GM23248 (cell line): Measurements from ENCODE around the gene SFRP5. TPM values are rescaled to one million over a fixed set of nuclear protein-coding genes. Genes with fewer than 3 reads are reported as not detected.

Experiments used
- DNase-seq: peaks from one replicate; pipeline ENCODE4 v3.0.0-alpha.2; 2015
- H2AFZ ChIP-seq: fragments of 200-600 bp; sonication (generic); 2 replicates; pipeline ENCODE4 v1.6.1; 2016; ENCODE audit warnings: antibody characterized with exemption
- H3F3A ChIP-seq: fragments of 200-600 bp; sonication (generic); 2 replicates; pipeline ENCODE4 v1.6.1; 2016; ENCODE audit warnings: mild to moderate bottlenecking, antibody characterized with exemption, mixed run types; ENCODE audit not compliant: insufficient read depth
- H3K27ac ChIP-seq: fragments of 200-600 bp; sonication (generic); 2 replicates; pipeline ENCODE4 v1.5.1; 2016; ENCODE audit warnings: mild to moderate bottlenecking
- H3K27me3 ChIP-seq: fragments of 200-600 bp; sonication (generic); replicated peaks from 2 replicates; pipeline ENCODE4 v1.6.1; 2016; ENCODE audit warnings: mild to moderate bottlenecking; ENCODE audit not compliant: insufficient read depth
- H3K36me3 ChIP-seq: fragments of 200-600 bp; sonication (generic); 2 replicates; pipeline ENCODE4 v1.6.1; 2016; ENCODE audit warnings: low read depth, mild to moderate bottlenecking
- H3K4me1 ChIP-seq: fragments of 200-600 bp; sonication (generic); 2 replicates; pipeline ENCODE4 v1.6.1; 2016; ENCODE audit warnings: mild to moderate bottlenecking; ENCODE audit not compliant: insufficient read depth
- H3K4me2 ChIP-seq: fragments of 200-600 bp; sonication (generic); one replicate; pipeline ENCODE4 v1.6.1; 2016; ENCODE audit warnings: mild to moderate bottlenecking; ENCODE audit not compliant: unreplicated experiment
- H3K4me3 ChIP-seq: fragments of 200-600 bp; sonication (generic); 2 replicates; pipeline ENCODE4 v1.5.1; 2016; ENCODE audit warnings: mild to moderate bottlenecking
- H3K79me2 ChIP-seq: fragments of 200-600 bp; sonication (generic); 2 replicates; pipeline ENCODE4 v1.6.1; 2016; ENCODE audit warnings: mild to moderate bottlenecking; ENCODE audit not compliant: insufficient read depth
- H3K9ac ChIP-seq: fragments of 200-600 bp; sonication (generic); 2 replicates; pipeline ENCODE4 v1.6.1; 2016; ENCODE audit warnings: mild to moderate bottlenecking
- H3K9me2 ChIP-seq: fragments of 200-600 bp; sonication (generic); 2 replicates; pipeline ENCODE4 v1.6.1; 2016; ENCODE audit warnings: mixed run types, mild to moderate bottlenecking, moderate library complexity; ENCODE audit not compliant: insufficient read depth
- H3K9me3 ChIP-seq: fragments of 200-600 bp; sonication (generic); one replicate; pipeline ENCODE4 v1.6.1; 2017; ENCODE audit warnings: low read depth
- H4K20me1 ChIP-seq: fragments of 200-600 bp; sonication (generic); 2 replicates; pipeline ENCODE4 v1.6.0; 2016; ENCODE audit not compliant: insufficient read depth
- EZH2 ChIP-seq: fragments of 200-600 bp; sonication (generic); IDR thresholded peaks from 2 replicates; pipeline ENCODE4 v1.6.1; 2018; ENCODE audit warnings: antibody characterized with exemption, mild to moderate bottlenecking; ENCODE audit not compliant: insufficient read depth, poor library complexity, severe bottlenecking
- EZH2phosphoT487 ChIP-seq: fragments of 200-600 bp; sonication (generic); IDR thresholded peaks from 2 replicates; pipeline ENCODE4 v1.6.1; 2018; ENCODE audit warnings: antibody characterized with exemption, moderate library complexity, mild to moderate bottlenecking, low read depth; ENCODE audit not compliant: insufficient read depth
- WGBS, 2 experiments: methylation state at CpG; one replicate each; pipeline ENCODE4 v1.1.6; 2015 to 2017; ENCODE audit warnings: low lambda C conversion rate in 2 of 2, low coverage in 1 of 2; ENCODE audit errors: missing lambda C conversion rate in 2 of 2; 5-methylcytosine and 5-hydroxymethylcytosine counted together
- in situ Hi-C: fragments of 300-500 bp; cut with MboI; formaldehyde crosslinking; loops from 2 replicates; pipeline ENCODE4 v1.15.0; 2020
- polyA plus RNA-seq: library from polyadenylated mRNA; unstranded; fragments of >200 nt; fragmentation: Nextera tagmentation; extraction: Ambion mirVana; gene quantifications from 2 replicates; pipeline ENCODE4 v1.2.1, GENCODE V29; 2016
- total RNA-seq: library from RNA; depleted of rRNA; stranded (reverse); fragments of >200 nt; shearing (Covaris generic); gene quantifications from 2 replicates; pipeline ENCODE4 v1.2.3, GENCODE V29; 2014

The SFRP5 gene
- total and polyA plus RNA-seq, 2 experiments from 2014 or later, result not detected

DNA sequence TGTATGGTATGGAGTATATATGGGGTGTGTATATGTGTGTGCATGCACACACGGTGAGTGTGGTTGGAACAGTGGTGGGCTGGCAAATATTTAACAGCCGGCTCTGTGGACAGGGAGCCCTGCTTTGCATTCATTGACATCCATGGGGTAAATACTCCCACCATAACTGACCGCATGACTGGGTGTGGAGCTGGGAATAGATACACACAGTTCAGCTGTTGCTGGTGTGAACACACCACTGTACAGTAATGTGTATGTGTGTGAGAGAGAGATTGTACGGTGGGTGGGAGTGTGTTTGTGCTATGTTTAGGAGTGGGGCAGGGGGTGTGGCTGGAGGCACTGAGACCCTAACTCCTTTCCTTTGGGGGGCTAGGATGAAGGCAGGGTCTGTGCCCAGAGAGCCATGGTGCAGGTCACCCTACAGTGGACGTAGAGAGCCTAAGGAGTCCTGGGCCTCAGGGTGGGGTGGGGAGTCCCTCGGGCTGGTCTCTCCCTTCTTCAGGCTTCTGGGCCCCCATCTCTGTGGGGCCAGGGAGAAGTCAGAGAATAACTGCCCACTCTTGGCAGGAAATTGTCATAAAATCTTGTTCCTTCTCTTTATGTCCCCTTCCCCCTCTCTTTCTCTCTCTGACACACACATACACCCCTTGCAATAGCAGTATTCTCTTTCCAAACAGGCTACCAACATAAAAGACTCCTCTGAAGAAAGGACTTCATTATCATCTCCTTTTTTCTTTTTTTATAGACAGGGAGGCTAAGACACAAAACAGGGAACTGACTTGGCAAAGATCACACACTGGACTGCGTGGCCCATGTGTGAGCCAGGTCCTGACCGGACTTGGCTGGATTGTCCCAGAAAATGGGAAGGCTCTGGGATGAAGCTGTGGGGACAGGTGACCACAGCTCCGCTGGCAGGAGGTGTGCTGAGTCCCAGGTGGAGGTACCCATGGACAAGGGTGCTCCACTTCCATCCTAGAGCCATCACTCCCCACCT is 3.2 kb downstream of the SFRP5 start:
- Histone ChIP-seq H4K20me1 (no peaks in the 10 kb centered on the region), H3K79me2 (no peaks in the 10 kb centered on the region), H3K4me2 (no peak overlapping the region), H2AFZ (no peak overlapping the region), H3K9me3 (no peaks in the 10 kb centered on the region), H3K4me1 (no peaks in the 10 kb centered on the region), H3K27ac (no peak overlapping the region), H3K4me3 (no peak overlapping the region), H3K27me3 (peaks cover 30% of the 10 kb centered on the region), H3K9me2 (no peaks in the 10 kb centered on the region), H3K36me3 (no peaks in the 10 kb centered on the region), H3F3A (no peaks in the 10 kb centered on the region), H3K9ac (no peak overlapping the region)
- WGBS, 2 experiments, result 55% methylated on average over 9 of the region's 9 CpGs
- in situ Hi-C loops, result no loop called here
- TF ChIP-seq EZH2phosphoT487, result no peak
- no peak for TF ChIP-seq EZH2
- no peak for DNase-seq

DNA sequence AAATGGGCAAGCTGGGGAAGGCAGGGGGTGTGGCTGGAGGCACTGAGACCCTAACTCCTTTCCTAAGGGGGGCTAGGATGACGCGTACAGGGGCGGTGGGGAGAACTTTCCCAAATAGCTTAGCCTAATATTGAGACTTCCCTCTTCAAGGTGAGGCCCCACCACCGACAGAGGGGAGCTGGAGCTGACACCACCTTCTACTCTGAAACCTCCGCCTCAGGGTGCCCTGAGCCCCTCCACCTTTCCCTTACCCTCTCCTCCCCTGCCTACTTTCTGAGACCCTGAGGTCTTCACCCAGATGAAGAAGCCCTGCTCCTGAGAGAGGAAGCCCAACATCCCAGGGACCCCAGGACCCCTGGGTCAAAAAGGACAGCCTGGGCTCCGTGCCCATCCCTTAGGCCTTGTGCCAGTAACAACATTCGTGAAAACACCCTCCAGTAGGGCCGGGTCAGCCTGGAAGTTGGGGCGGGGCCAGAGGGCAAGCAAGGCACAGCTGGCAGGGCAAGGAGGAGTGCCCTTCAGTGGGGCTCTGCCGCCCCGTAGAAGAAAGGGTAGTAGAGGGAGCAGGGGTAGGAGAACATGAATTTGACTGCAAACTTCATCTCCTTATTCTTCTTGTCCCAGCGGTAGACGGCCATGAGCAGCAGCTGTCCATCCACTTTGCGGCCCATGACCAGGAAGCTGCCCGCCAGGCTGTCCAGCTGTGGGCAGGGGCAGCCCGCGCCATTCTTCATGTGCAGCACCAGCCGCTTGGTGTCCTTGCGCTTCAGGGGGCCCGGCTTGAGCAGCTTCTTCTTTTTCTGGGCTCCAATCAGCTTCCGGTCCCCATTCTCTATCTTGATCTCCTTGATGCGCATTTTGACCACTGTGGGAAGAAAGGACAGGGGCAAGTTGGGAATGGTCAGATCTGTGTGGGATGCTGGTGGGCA is 4.5 kb downstream of the SFRP5 start:
- Histone ChIP-seq H3K27ac (no peak overlapping the region), H3K9me3 (no peaks in the 10 kb centered on the region), H3F3A (no peaks in the 10 kb centered on the region), H2AFZ (no peak overlapping the region), H3K9ac (no peak overlapping the region), H3K9me2 (no peaks in the 10 kb centered on the region), H3K4me1 (no peaks in the 10 kb centered on the region), H3K4me3 (no peak overlapping the region), H3K27me3 (peaks cover 16% of the 10 kb centered on the region), H3K4me2 (no peak overlapping the region), H3K36me3 (no peaks in the 10 kb centered on the region), H3K79me2 (no peaks in the 10 kb centered on the region), H4K20me1 (no peaks in the 10 kb centered on the region)
- WGBS, 2 experiments, result 92 to 93% methylated on average over 19 to 22 of the region's 22 CpGs
- TF ChIP-seq EZH2phosphoT487, result no peak
- no peak for TF ChIP-seq EZH2
- no peak for DNase-seq
- in situ Hi-C loops, result no loop called here

DNA sequence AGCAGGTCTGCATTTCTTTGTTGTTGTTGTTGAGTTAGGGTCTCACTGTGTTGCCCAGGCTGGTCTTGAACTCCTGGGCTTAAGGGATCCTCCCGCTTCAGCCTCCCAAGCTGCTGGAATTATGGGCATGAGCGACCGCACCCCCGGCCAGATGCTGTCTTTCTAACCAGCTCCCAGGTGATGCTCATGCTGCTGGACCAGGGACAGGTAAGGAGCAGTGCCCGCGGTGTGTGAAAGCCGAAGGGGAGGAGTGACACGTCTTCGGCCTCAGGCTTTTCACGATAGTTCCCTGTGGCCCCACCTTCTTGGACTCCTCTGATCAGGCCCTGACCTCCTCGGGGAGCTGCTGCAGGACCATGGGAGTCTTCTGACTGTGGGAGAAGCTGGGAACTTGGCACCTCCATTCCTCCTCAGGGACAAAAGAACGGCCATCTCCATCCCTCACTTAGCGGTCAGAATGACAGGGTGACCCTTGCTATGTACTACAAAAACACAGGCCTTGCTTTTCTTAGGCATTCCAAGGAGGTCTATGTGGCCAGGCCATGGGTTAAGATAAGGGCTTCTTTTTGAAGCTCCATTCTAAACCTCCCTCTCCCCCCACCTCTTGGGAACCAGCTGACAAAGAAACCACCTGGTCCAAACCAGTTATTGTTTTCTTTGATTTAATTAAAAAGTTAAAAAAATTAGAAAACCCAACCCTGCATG is 5.5 kb downstream of the SFRP5 start:
- no peak overlapping the region for H3K27ac ChIP-seq
- H3K9me2 ChIP-seq, result no peaks in the 10 kb centered on the region
- no peaks in the 10 kb centered on the region for H3K4me1 ChIP-seq
- H3K79me2 ChIP-seq, result no peaks in the 10 kb centered on the region
- no peak overlapping the region for H2AFZ ChIP-seq
- H3K4me3 ChIP-seq, result no peak overlapping the region
- in situ Hi-C loops, result no loop called here
- no peaks in the 10 kb centered on the region for H4K20me1 ChIP-seq
- H3K9ac ChIP-seq, result no peak overlapping the region
- H3K27me3 ChIP-seq, result peaks cover 12% of the 10 kb centered on the region; the same call in 1 of the 2 replicates
- H3K4me2 ChIP-seq, result no peak overlapping the region
- TF ChIP-seq EZH2 (no peak), EZH2phosphoT487 (no peak)
- H3K9me3 ChIP-seq, result no peaks in the 10 kb centered on the region
- no peaks in the 10 kb centered on the region for H3F3A ChIP-seq
- no peak for DNase-seq
- 87 to 88% methylated on average over 13 of the region's 13 CpGs for WGBS, 2 experiments
- H3K36me3 ChIP-seq, result no peaks in the 10 kb centered on the region

DNA sequence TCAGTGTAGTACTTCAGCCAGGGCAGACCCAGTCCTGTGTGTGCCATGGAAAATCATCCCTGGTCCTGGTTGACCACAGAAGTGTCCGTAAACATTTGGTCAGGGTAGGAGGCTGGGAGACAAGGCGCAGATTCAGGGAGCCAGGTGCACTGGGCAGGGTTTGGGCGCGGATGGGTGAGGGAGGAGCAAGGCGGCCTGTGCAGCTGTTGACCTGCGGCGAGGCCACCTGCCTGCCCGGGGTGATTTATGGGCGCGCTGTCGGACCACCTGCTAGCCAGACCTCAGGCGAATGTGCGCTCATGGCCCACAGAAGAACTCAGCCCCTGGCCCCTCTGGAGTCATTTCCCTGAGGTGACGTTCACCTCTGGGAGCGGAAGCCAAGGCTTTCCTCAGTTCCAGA is 6.6 kb downstream of the SFRP5 start:
- Histone ChIP-seq H3K4me2 (no peak overlapping the region), H3K9me2 (no peaks in the 10 kb centered on the region), H3K9me3 (no peaks in the 10 kb centered on the region), H3K4me3 (no peak overlapping the region), H3K27ac (no peak overlapping the region), H3K9ac (no peak overlapping the region), H3K4me1 (no peaks in the 10 kb centered on the region), H3K27me3 (peaks cover 4% of the 10 kb centered on the region; the same call in 1 of the 2 replicates), H4K20me1 (no peaks in the 10 kb centered on the region), H3F3A (no peaks in the 10 kb centered on the region), H3K79me2 (no peaks in the 10 kb centered on the region), H3K36me3 (no peaks in the 10 kb centered on the region; the same call in 1 of the 2 replicates), H2AFZ (no peak overlapping the region)
- WGBS, 2 experiments, result 91 to 94% methylated on average over 15 of the region's 15 CpGs
- in situ Hi-C loops, result no loop called here
- TF ChIP-seq EZH2phosphoT487 (no peak), EZH2 (no peak)
- no peak for DNase-seq
